Activated naive CD4-positive, alpha-beta T cell treated with anti-CD3 and anti-CD28 coated beads for 36 hours (primary cell): Measurements from ENCODE around the gene B3GNT8. TPM values are rescaled to one million over a fixed set of nuclear protein-coding genes. Genes with fewer than 3 reads are reported as not detected.
A peak's percentile ranks its signal among the peaks of the same experiment; 100 is the strongest.
"Not testable (repeated sequence)": the region's sequence is repeated elsewhere in the genome, so short reads cannot be mapped to it uniquely, and the experiment has no call there.

ENCODE experiments used
- CTCF ChIA-PET: fragments of 350-600 bp; sonication (Branson Sonifier 250); formaldehyde crosslinking; loops from one replicate; lab custom pipeline; 2021; ENCODE audit warnings: antibody characterized with exemption; lab: Charles Lee
- DNase-seq: peaks from one replicate; pipeline ENCODE4 v3.0.0-alpha.2; 2020
- H3K27ac Mint-ChIP-seq: one replicate; pipeline ENCODE4 v1.8.0; 2021; ENCODE audit warnings: mild to moderate bottlenecking, mixed read lengths
- H3K27me3 Mint-ChIP-seq: one replicate; pipeline ENCODE4 v1.8.0; 2021; ENCODE audit warnings: low read depth, mixed read lengths
- H3K36me3 Mint-ChIP-seq: one replicate; pipeline ENCODE4 v1.8.0; 2021; ENCODE audit warnings: low read depth, mixed read lengths
- H3K4me1 Mint-ChIP-seq: one replicate; pipeline ENCODE4 v1.8.0; 2021; ENCODE audit warnings: low read depth, mixed read lengths
- H3K4me3 Mint-ChIP-seq: one replicate; pipeline ENCODE4 v1.8.0; 2021; ENCODE audit warnings: mild to moderate bottlenecking, moderate library complexity, mixed read lengths
- H3K9me3 Mint-ChIP-seq: one replicate; pipeline ENCODE4 v1.8.0; 2021; ENCODE audit warnings: mixed read lengths
- intact Hi-C: fragments of 100-400 bp; cut with micrococcal nuclease; formaldehyde crosslinking; loops from one replicate; pipeline ENCODE4 v1.15.1; 2023
- total RNA-seq, 2 experiments: library from RNA; stranded (reverse); gene quantifications; one replicate each; pipeline ENCODE4 v1.2.3, GENCODE V29; 2021

Gene B3GNT8
- total RNA-seq: under 1 TPM in 1 of 2 experiments, not detected in 1; 0.29 TPM

- intact Hi-C loops: loop anchor here (5.0 kb wide), 1 partner anchor 225 kb away; no protein-coding TSS in a partner anchor
- no peaks in the 10 kb centered on the region for H3K27me3 Mint-ChIP-seq
- peaks cover 7% of the 10 kb centered on the region for H3K36me3 Mint-ChIP-seq
- peak within 1 kb of the TSS; percentile 74 for H3K27ac Mint-ChIP-seq
- DNase-seq: peak; percentile 63
- peak within 1 kb of the TSS; percentile 65 for H3K4me3 Mint-ChIP-seq
- CTCF ChIA-PET: interaction anchor here (0.5 kb wide), 1 partner anchor 128 kb away, joined by 3 read pairs; no protein-coding TSS in a partner anchor
- no peaks in the 10 kb centered on the region for H3K9me3 Mint-ChIP-seq
- H3K4me1 Mint-ChIP-seq: peaks cover 23% of the 10 kb centered on the region
These were observed at the start of gene B3GNT8 for GRCh38 chr19:41426952-41427646. TSS of gene B3GNT8 (minus strand) at chr19:41427374. CDS start at chr19:41426778, 596 bp downstream.

GRCh38 chr19:41476583-41476982 lies 49.4 kb upstream of the B3GNT8 start:
- DNase-seq: no peak
- intact Hi-C loops: no loop called here
- H3K27me3 Mint-ChIP-seq: peaks cover 16% of the 10 kb centered on the region
- H3K4me1 Mint-ChIP-seq: no peaks in the 10 kb centered on the region
- H3K9me3 Mint-ChIP-seq: no peaks in the 10 kb centered on the region
- H3K4me3 Mint-ChIP-seq: no peak overlapping the region
- CTCF ChIA-PET: interaction anchor here (1.1 kb wide), 1 partner anchor 27 kb away, joined by 3 read pairs; no protein-coding TSS in a partner anchor
- no peaks in the 10 kb centered on the region for H3K36me3 Mint-ChIP-seq
- H3K27ac Mint-ChIP-seq: no peak overlapping the region

- H3K9me3 Mint-ChIP-seq, H3K27me3 Mint-ChIP-seq, H3K27ac Mint-ChIP-seq, H3K4me3 Mint-ChIP-seq, intact Hi-C loops, DNase-seq, H3K36me3 Mint-ChIP-seq, CTCF ChIA-PET, H3K4me1 Mint-ChIP-seq: not testable (repeated sequence)
These were observed 36.4 kb upstream of the B3GNT8 start for GRCh38 chr19:41463257-41464256.

GRCh38 chr19:41462497-41462896 lies 35.3 kb upstream of the B3GNT8 start:
- H3K36me3 Mint-ChIP-seq: no peaks in the 10 kb centered on the region
- H3K4me1 Mint-ChIP-seq: peaks cover 6% of the 10 kb centered on the region
- H3K4me3 Mint-ChIP-seq: no peak overlapping the region
- no peaks in the 10 kb centered on the region for H3K9me3 Mint-ChIP-seq
- no peak for DNase-seq
- peaks cover 1% of the 10 kb centered on the region for H3K27me3 Mint-ChIP-seq
- intact Hi-C loops: no loop called here
- CTCF ChIA-PET: no interaction called here
- no peak overlapping the region for H3K27ac Mint-ChIP-seq

- H3K27me3 Mint-ChIP-seq: no peaks in the 10 kb centered on the region
- intact Hi-C loops: no loop called here
- CTCF ChIA-PET: interaction anchor here (0.6 to 2.4 kb wide), 7 partner anchors 8 to 140 kb away, joined by 3 to 14 read pairs (median 10); partner anchors contain the start of gene DMAC2
- H3K4me1 Mint-ChIP-seq: peaks cover 15% of the 10 kb centered on the region
- H3K27ac Mint-ChIP-seq: no peak overlapping the region
- H3K9me3 Mint-ChIP-seq: no peaks in the 10 kb centered on the region
- DNase-seq: no peak
- no peaks in the 10 kb centered on the region for H3K36me3 Mint-ChIP-seq
- no peak overlapping the region for H3K4me3 Mint-ChIP-seq
These were observed 30.1 kb upstream of the B3GNT8 start for GRCh38 chr19:41457241-41457640.

- Mint-ChIP-seq H3K9me3 (no peaks in the 10 kb centered on the region), H3K27me3 (no peaks in the 10 kb centered on the region), H3K4me3 (no peak overlapping the region), H3K27ac (no peak overlapping the region), H3K36me3 (no peaks in the 10 kb centered on the region), H3K4me1 (peaks cover 15% of the 10 kb centered on the region)
- intact Hi-C loops: no loop called here
- DNase-seq: no peak
- CTCF ChIA-PET: interaction anchor here (1.0 to 2.4 kb wide), 7 partner anchors 8 to 186 kb away, joined by 3 to 14 read pairs (median 10); partner anchors contain the start of gene DMAC2
These were observed 29.3 kb upstream of the B3GNT8 start for GRCh38 chr19:41456342-41456918.

- H3K36me3 Mint-ChIP-seq: no peaks in the 10 kb centered on the region
- H3K9me3 Mint-ChIP-seq: no peaks in the 10 kb centered on the region
- intact Hi-C loops: no loop called here
- DNase-seq: no peak
- H3K27me3 Mint-ChIP-seq: no peaks in the 10 kb centered on the region
- peaks cover 15% of the 10 kb centered on the region for H3K4me1 Mint-ChIP-seq
- no peak overlapping the region for H3K4me3 Mint-ChIP-seq
- CTCF ChIA-PET: interaction anchor here (1.0 to 2.4 kb wide), 6 partner anchors 9 to 187 kb away, joined by 3 to 14 read pairs (median 8); partner anchors contain the start of gene DMAC2
- no peak overlapping the region for H3K27ac Mint-ChIP-seq
These were observed 28.8 kb upstream of the B3GNT8 start for GRCh38 chr19:41455936-41456335.

- Mint-ChIP-seq H3K4me3 (no peak overlapping the region), H3K4me1 (peaks cover 22% of the 10 kb centered on the region), H3K27ac (no peak overlapping the region), H3K9me3 (no peaks in the 10 kb centered on the region), H3K27me3 (no peaks in the 10 kb centered on the region), H3K36me3 (no peaks in the 10 kb centered on the region)
- CTCF ChIA-PET: interaction anchor here (0.7 to 9.5 kb wide), 3 partner anchors 12 to 175 kb away, joined by 3 to 185 read pairs (median 6); partner anchors contain the start of gene DMAC2
- no peak for DNase-seq
- intact Hi-C loops: no loop called here
These were observed 25.6 kb upstream of the B3GNT8 start for GRCh38 chr19:41452584-41453275.

GRCh38 chr19:41449865-41450178 lies 22.6 kb upstream of the B3GNT8 start:
- peak overlapping the region; percentile 56 for H3K27ac Mint-ChIP-seq
- H3K4me1 Mint-ChIP-seq: peaks cover 11% of the 10 kb centered on the region
- intact Hi-C loops: loop anchor here (1.0 to 5.0 kb wide), 6 partner anchors 67 to 248 kb away; no protein-coding TSS in a partner anchor
- H3K9me3 Mint-ChIP-seq: no peaks in the 10 kb centered on the region
- H3K27me3 Mint-ChIP-seq: no peaks in the 10 kb centered on the region
- H3K4me3 Mint-ChIP-seq: peak overlapping the region; percentile 18
- H3K36me3 Mint-ChIP-seq: no peaks in the 10 kb centered on the region
- CTCF ChIA-PET: interaction anchor here (0.6 to 9.5 kb wide), 23 partner anchors 8 to 832 kb away, joined by 3 to 185 read pairs (median 4); partner anchors contain the start of genes CEACAM21 and DMAC2
- no peak for DNase-seq

GRCh38 chr19:41449079-41449864 lies 22.1 kb upstream of the B3GNT8 start:
- DNase-seq: peak; percentile 84
- Mint-ChIP-seq H3K4me1 (peaks cover 11% of the 10 kb centered on the region), H3K9me3 (no peaks in the 10 kb centered on the region), H3K4me3 (peak overlapping the region; percentile 77), H3K27ac (peak overlapping the region; percentile 56), H3K36me3 (no peaks in the 10 kb centered on the region), H3K27me3 (no peaks in the 10 kb centered on the region)
- CTCF ChIA-PET: interaction anchor here (0.6 to 9.5 kb wide), 34 partner anchors 8 to 326 kb away, joined by 3 to 185 read pairs (median 4); partner anchors contain the start of genes CEACAM21 and DMAC2
- intact Hi-C loops: loop anchor here (1.0 to 5.0 kb wide), 6 partner anchors 68 to 247 kb away; no protein-coding TSS in a partner anchor
